Endothelial cell (in vitro differentiated cells): ENCODE results near the gene TRAF3IP3. TPM values are rescaled to one million over a fixed set of nuclear protein-coding genes. Genes with fewer than 3 reads are reported as not detected.

Source experiments
- DNase-seq: peaks from one replicate; pipeline ENCODE4 v3.0.0; 2021; ENCODE audit warnings: low spot score
- H3K27ac Mint-ChIP-seq: one replicate; pipeline ENCODE4 v1.8.0; 2021; ENCODE audit warnings: mixed read lengths, inconsistent platforms; ENCODE audit not compliant: unreplicated experiment
- H3K27me3 Mint-ChIP-seq: one replicate; pipeline ENCODE4 v1.8.0; 2021; ENCODE audit warnings: mild to moderate bottlenecking, moderate library complexity, mixed read lengths, inconsistent platforms; ENCODE audit not compliant: unreplicated experiment
- H3K36me3 Mint-ChIP-seq: one replicate; pipeline ENCODE4 v1.8.0; 2021; ENCODE audit warnings: mild to moderate bottlenecking, low read depth, mixed read lengths, inconsistent platforms; ENCODE audit not compliant: unreplicated experiment
- H3K4me1 Mint-ChIP-seq: one replicate; pipeline ENCODE4 v1.8.0; 2021; ENCODE audit warnings: mild to moderate bottlenecking, mixed read lengths, inconsistent platforms; ENCODE audit not compliant: unreplicated experiment
- H3K4me3 Mint-ChIP-seq: one replicate; pipeline ENCODE4 v1.8.0; 2021; ENCODE audit warnings: mild to moderate bottlenecking, mixed read lengths, inconsistent platforms; ENCODE audit not compliant: unreplicated experiment
- H3K9me3 Mint-ChIP-seq: one replicate; pipeline ENCODE4 v1.8.0; 2021; ENCODE audit warnings: mixed read lengths, inconsistent platforms; ENCODE audit not compliant: unreplicated experiment
- CTCF ChIP-seq: fragments of 200-600 bp; sonication (generic); IDR thresholded peaks from one replicate; pipeline ENCODE4 v1.5.0; 2021; ENCODE audit warnings: antibody characterized with exemption; ENCODE audit not compliant: unreplicated experiment
- total RNA-seq: library from RNA; stranded (reverse); fragmentation: NEBNext Ultra II Directional; extraction: Animal tissue kit (Norgen Biotek cat#: 25700); gene quantifications from one replicate; pipeline ENCODE4 v1.2.1, GENCODE V29; 2021; ENCODE audit not compliant: unreplicated experiment

The TRAF3IP3 gene
- total RNA-seq, 1 donor from 2014 or later = not detected

- TF ChIP-seq CTCF = no peak
- DNase-seq = no peak
- Mint-ChIP-seq H3K27me3 (peaks cover 1% of the 10 kb centered on the region), H3K4me3 (no peak overlapping the region), H3K4me1 (no peaks in the 10 kb centered on the region), H3K36me3 (no peaks in the 10 kb centered on the region), H3K9me3 (no peaks in the 10 kb centered on the region), H3K27ac (no peak overlapping the region)
Observed at GRCh38 chr1:209736490-209737117, 19.2 kb upstream of the TRAF3IP3 start.

GRCh38 chr1:209737118-209737505 is 18.7 kb upstream of the TRAF3IP3 start:
- H3K9me3 Mint-ChIP-seq = no peaks in the 10 kb centered on the region
- peaks cover 2% of the 10 kb centered on the region for H3K4me1 Mint-ChIP-seq
- no peak for DNase-seq
- no peak overlapping the region for H3K27ac Mint-ChIP-seq
- no peaks in the 10 kb centered on the region for H3K36me3 Mint-ChIP-seq
- peaks cover 1% of the 10 kb centered on the region for H3K27me3 Mint-ChIP-seq
- H3K4me3 Mint-ChIP-seq = no peak overlapping the region
- no peak for TF ChIP-seq CTCF

GRCh38 chr1:209738270-209738669 is 17.6 kb upstream of the TRAF3IP3 start:
- DNase-seq = no peak
- H3K27me3 Mint-ChIP-seq = peaks cover 1% of the 10 kb centered on the region
- H3K9me3 Mint-ChIP-seq = no peaks in the 10 kb centered on the region
- TF ChIP-seq CTCF = no peak
- no peaks in the 10 kb centered on the region for H3K36me3 Mint-ChIP-seq
- H3K4me1 Mint-ChIP-seq = peaks cover 2% of the 10 kb centered on the region
- no peak overlapping the region for H3K4me3 Mint-ChIP-seq
- no peak overlapping the region for H3K27ac Mint-ChIP-seq

- H3K27me3 Mint-ChIP-seq = peaks cover 3% of the 10 kb centered on the region
- H3K27ac Mint-ChIP-seq = no peak overlapping the region
Observed at GRCh38 chr1:209741193-209741592, 14.7 kb upstream of the TRAF3IP3 start.

GRCh38 chr1:209741889-209742288 is 14.0 kb upstream of the TRAF3IP3 start:
- no peak for TF ChIP-seq CTCF
- no peak overlapping the region for H3K27ac Mint-ChIP-seq
- H3K9me3 Mint-ChIP-seq = no peaks in the 10 kb centered on the region
- H3K4me3 Mint-ChIP-seq = no peak overlapping the region
- DNase-seq = no peak
- H3K27me3 Mint-ChIP-seq = peaks cover 3% of the 10 kb centered on the region
- H3K4me1 Mint-ChIP-seq = peaks cover 5% of the 10 kb centered on the region
- H3K36me3 Mint-ChIP-seq = no peaks in the 10 kb centered on the region

More at GRCh38 chr1:209741193-209741592, 14.7 kb upstream of the TRAF3IP3 start:
- no peaks in the 10 kb centered on the region for H3K36me3 Mint-ChIP-seq
- H3K4me3 Mint-ChIP-seq = no peak overlapping the region
- H3K4me1 Mint-ChIP-seq = peaks cover 2% of the 10 kb centered on the region
- no peaks in the 10 kb centered on the region for H3K9me3 Mint-ChIP-seq
- no peak for DNase-seq
- no peak for TF ChIP-seq CTCF
